ENCODE results near the gene TH.
"Not testable (repeated sequence)": the region's sequence is repeated elsewhere in the genome, so short reads cannot be mapped to it uniquely, and the experiment has no call there.

The TH gene

GRCh38 chr11:2194877-2195755, 23.5 kb upstream of the TH start:
- DNase-seq, result peak; percentile 71

- DNase-seq, result not testable (repeated sequence)
These were observed 22.4 kb upstream of the TH start for GRCh38 chr11:2193888-2194595.

GRCh38 chr11:2193099-2193887, 21.7 kb upstream of the TH start:
- no peak for DNase-seq

GRCh38 chr11:2192435-2192834, 20.8 kb upstream of the TH start:
- DNase-seq, result no peak

GRCh38 chr11:2191883-2192282, 20.3 kb upstream of the TH start:
- no peak for DNase-seq

- no peak for DNase-seq
These were observed 19.2 kb upstream of the TH start for GRCh38 chr11:2190657-2191471.

GRCh38 chr11:2189938-2190656, 18.5 kb upstream of the TH start:
- DNase-seq, result no peak

GRCh38 chr11:2188745-2189144, 17.1 kb upstream of the TH start:
- no peak for DNase-seq

- DNase-seq, result no peak
These were observed 15.7 kb upstream of the TH start for GRCh38 chr11:2187280-2187707.

- peak; percentile 68 for DNase-seq
These were observed 15.2 kb upstream of the TH start for GRCh38 chr11:2186669-2187279.

- DNase-seq, result no peak
These were observed 13.9 kb upstream of the TH start for GRCh38 chr11:2185324-2186085.

GRCh38 chr11:2182692-2183474, 11.3 kb upstream of the TH start:
- no peak for DNase-seq

GRCh38 chr11:2182075-2182474, 10.5 kb upstream of the TH start:
- no peak for DNase-seq

GRCh38 chr11:2180789-2181370, 9.3 kb upstream of the TH start:
- DNase-seq, result no peak

GRCh38 chr11:2180347-2180746, 8.7 kb upstream of the TH start:
- no peak for DNase-seq

GRCh38 chr11:2179516-2179915, 7.9 kb upstream of the TH start:
- no peak for DNase-seq

GRCh38 chr11:2178906-2179494, 7.4 kb upstream of the TH start:
- DNase-seq, result no peak

- DNase-seq, result not testable (repeated sequence)
These were observed 6.6 kb upstream of the TH start for GRCh38 chr11:2178055-2178773.

All from activated CD4-positive, alpha-beta T cell treated with anti-CD3 and anti-CD28 coated beads for 48 hours (primary cell).